Fibroblast of the aortic adventitia (primary cell): ENCODE results near the gene PCDHGA9. TPM values are rescaled to one million over a fixed set of nuclear protein-coding genes. Genes with fewer than 3 reads are reported as not detected.

ENCODE experiments used
- DNase-seq: peaks from one replicate; pipeline ENCODE4 v3.0.0-alpha.2; 2010; ENCODE audit warnings: low read depth
- H3K4me3 ChIP-seq: 2 replicates; pipeline ENCODE4 v1.5.1; 2011; ENCODE audit warnings: low read depth, mild to moderate bottlenecking, control low read depth, low read length, moderate library complexity
- CTCF ChIP-seq: IDR thresholded peaks from 2 replicates; pipeline ENCODE4 v1.5.1; 2011; ENCODE audit warnings: mild to moderate bottlenecking, low read length, control low read depth, inconsistent platforms; ENCODE audit not compliant: insufficient read depth
- total RNA-seq: library from RNA; depleted of rRNA; stranded (reverse); fragments of >200 nt; gene quantifications from 2 replicates; pipeline ENCODE4 v1.2.3, GENCODE V29; 2012; ENCODE audit warnings: low replicate concordance

PCDHGA9 gene
- 4.1 and 7.3 TPM in 2 replicates for total RNA-seq

GRCh38 chr5:141402553-141403243 lies at the start of gene PCDHGA9:
Gene PCDHGA9 (plus strand): TSS chr5:141402778. CDS start chr5:141402953, 175 bp downstream.
- peak within 1 kb of the TSS; percentile 56 for H3K4me3 ChIP-seq
- DNase-seq = peak; percentile 59
- peak; percentile 48 for TF ChIP-seq CTCF

- TF ChIP-seq CTCF = peak; percentile 52
- DNase-seq = peak; percentile 53
- peak within 1 kb of the TSS; percentile 46 for H3K4me3 ChIP-seq
Observed at GRCh38 chr5:141354900-141355469, 47.6 kb upstream of the PCDHGA9 start, which contains the start of gene PCDHGA4. Gene PCDHGA4 (plus strand): TSS chr5:141355021. CDS start chr5:141355108, 87 bp downstream.

GRCh38 chr5:141355641-141356040 lies 46.9 kb upstream of the PCDHGA9 start:
- DNase-seq = no peak
- H3K4me3 ChIP-seq = no peak overlapping the region
- TF ChIP-seq CTCF = no peak

- DNase-seq = no peak
- no peak for TF ChIP-seq CTCF
- no peak overlapping the region for H3K4me3 ChIP-seq
Observed at GRCh38 chr5:141356133-141356532, 46.4 kb upstream of the PCDHGA9 start.

GRCh38 chr5:141356950-141357349 lies 45.6 kb upstream of the PCDHGA9 start:
- H3K4me3 ChIP-seq = no peak overlapping the region
- no peak for DNase-seq
- TF ChIP-seq CTCF = no peak

GRCh38 chr5:141359790-141360426 lies 42.7 kb upstream of the PCDHGA9 start, which contains the start of gene PCDHGB2:
Gene PCDHGB2 (plus strand): TSS chr5:141359994. CDS start chr5:141360136, 142 bp downstream.
- H3K4me3 ChIP-seq = peak within 1 kb of the TSS; percentile 64
- DNase-seq = peak; percentile 75
- TF ChIP-seq CTCF = peak; percentile 55
